ENCODE measurements around the gene SPATS2.
A peak's percentile ranks its signal among the peaks of the same experiment; 100 is the strongest.

SPATS2 gene

DNA sequence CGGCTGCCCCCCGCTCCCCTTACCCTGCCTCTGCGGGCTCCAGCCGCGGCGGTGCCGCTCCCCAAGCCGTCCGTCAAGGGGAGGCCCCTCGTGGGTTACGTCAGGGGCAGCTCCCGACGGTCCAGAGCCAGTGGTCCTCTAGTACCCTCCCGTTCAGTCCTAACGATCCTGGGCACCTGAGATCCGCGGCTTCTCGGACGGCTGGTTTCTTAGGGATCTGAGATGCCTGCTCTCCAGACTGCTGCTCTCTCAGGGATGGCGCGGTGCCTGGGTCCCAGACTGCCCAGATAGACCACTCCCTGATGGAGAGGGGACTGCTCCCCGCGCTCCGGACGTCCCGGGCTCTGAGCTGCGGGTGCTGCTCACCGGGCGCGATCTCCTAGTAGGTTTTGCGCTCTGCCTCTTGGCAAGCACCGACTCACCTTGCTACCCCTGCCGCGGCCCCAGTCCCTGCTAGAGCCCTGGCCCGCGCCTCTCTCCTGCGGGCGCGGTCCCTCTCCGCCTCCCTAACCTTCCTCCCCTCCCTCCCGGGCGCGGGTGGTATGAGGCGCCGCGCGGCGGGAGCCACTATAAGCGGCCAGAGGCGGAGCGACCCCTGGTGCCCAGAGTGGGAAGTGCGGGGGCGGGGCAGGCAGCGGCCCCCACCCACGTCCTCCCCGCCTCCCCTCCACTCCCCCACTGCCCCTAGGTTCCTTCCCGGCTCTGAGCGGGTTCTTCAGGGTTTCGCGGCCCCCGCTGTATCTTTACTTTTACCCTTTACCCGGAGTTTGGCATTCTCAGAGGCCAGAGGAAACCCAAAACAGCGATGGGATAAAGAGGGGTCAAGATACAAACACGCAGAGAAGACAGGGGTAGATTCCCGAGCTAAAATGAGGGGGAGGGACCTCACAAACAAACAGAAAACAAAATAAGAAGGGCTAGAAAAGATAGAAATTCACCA is 30.3 kb upstream of the SPATS2 start, which contains the start of gene C1QL4:
Gene C1QL4, minus strand, starts transcription at position 544 of the 940 bp plus-strand sequence. CDS start 711 bp downstream, outside the sequence.
- DNase-seq = peak; percentile 61

DNA sequence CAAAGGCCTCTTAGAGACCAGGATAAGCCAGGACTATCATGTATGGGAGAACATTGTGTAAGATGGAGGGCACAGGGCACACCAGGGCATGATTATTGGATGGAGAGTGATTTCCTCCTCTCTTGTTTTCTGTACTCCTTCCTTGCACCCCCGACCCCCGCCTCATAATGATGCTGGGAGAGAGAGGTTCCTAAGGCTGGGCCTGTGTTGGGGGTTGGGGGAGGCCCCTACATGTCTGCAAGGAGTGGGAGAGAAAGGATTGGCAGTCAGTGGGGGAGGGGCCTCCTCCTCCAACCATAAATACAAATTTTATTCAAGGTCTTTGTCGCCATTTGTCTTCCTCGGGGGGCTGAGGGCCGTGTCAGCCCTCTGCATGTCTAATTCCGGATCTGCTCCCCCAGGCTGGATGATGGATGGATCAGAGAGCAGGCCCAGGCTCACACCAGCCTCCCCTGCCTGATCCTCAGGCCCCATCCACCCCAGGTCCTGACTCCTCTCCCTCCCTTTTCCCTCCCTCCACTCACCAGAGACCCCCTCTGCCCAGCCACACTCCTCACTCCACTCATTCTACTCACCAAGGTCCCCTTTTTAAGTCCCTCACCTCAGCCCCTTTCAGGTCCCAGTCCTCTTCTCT is 28.3 kb upstream of the SPATS2 start:
- no peak for DNase-seq

DNA sequence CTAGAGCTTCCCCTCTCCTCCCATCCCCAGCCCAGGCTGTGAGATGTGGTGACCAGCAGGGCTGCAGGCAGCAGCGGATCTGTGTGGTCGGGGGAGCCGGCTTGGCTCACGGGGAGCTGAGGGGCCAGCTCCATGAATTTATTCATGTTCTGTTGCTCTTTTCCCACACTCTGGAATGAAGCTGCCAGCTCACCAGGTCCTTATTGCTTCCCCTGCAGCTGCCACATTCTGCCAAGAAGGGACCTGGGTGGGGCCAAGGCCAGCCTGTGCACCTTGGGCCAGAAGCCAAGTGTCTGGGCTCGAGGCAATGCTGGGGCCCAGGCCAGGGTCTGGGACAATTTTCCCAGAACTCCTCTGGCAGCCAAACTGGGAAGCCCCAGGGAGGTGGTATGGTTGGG is 27.8 kb upstream of the SPATS2 start:
- no peak for DNase-seq

DNA sequence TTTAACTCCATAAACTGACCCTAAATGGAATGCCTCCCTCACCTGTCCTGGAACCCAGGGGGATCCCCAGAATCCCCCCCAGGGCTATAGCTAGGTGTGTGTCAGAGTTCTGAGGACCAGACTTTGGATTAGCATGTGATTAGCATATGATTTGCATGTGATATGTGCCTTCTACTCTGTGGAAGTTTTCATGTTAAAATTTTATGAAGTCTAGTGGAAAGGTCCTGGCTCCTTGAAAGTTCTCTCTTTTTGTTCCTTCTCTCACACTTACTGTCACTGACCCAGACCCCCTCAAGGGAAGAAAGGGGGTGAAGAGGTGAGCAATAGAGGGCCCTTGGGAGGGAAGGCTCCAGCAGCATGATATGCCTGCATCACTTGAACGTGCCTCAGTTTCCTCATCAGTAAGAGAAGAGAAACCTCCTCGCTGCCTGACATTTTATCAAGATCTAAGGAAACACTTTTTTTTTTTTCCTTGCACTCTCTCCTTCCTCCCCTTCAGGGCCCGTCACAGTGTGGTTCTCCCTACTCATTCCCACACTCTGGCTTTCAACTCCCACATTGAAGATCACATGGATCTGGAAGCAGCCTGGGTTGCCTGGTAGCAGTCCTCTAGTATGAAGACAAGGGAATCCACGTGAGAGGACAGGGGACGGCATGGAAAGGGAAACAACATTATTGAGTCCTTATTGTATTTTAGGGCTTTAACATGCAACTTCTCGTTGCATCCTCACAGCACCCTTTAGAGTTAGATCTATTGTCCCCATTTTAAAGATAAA is 27.0 kb upstream of the SPATS2 start:
- no peak for DNase-seq

DNA sequence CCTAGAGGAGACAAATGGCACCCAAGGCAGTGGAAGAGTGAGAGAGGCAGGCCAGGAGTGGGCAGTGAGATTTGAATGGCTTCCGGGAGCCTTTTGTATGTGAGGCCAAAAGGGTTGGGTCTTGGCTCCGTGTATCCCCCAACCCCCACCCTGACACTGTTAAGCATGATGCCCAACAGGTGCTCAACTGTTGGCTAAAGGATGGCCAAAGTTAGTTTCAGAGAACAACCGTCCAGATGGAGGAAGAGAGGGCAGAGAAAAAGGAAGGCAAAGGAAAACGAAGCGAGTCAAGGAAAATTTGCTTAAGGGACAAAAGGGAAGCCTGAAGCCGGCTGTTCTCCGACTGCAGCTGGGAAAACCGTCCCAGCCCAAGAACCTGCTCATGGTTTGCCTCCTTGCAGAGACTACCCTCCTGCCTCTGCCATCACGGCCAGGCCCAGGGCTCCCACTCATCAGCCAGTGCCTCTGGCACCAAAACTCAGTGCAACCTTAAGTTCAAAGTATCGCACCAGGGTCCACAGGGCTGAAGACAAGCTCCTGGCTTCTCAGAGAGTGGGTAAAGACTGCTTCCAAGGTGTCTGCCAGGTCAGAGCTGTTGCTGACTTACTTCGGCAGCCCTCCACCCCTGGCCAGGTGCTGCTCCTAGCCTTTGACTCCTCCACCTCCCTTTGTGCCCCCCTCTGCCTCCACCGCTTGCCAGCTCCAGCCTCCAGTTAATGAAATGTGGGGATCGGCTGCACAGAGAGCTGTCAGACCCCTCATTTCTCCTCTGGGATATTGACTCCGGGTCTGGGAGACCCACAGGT is 26.1 kb upstream of the SPATS2 start:
- no peak for DNase-seq

DNA sequence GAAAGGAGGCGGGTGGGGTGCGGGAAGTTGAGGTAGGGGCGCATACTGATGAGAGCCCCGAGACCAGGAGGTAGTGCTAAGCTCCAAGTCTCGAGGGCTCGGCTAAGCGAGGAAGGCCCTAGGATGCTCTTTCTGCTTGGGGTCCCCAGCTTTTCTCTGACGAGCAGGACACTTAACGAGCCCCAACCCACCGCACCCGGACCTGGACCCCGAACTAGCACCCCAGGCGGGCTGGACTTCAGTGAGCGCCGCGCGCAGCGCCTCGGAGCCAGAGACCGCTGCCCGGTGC is 25.5 kb upstream of the SPATS2 start:
- DNase-seq = no peak

DNA sequence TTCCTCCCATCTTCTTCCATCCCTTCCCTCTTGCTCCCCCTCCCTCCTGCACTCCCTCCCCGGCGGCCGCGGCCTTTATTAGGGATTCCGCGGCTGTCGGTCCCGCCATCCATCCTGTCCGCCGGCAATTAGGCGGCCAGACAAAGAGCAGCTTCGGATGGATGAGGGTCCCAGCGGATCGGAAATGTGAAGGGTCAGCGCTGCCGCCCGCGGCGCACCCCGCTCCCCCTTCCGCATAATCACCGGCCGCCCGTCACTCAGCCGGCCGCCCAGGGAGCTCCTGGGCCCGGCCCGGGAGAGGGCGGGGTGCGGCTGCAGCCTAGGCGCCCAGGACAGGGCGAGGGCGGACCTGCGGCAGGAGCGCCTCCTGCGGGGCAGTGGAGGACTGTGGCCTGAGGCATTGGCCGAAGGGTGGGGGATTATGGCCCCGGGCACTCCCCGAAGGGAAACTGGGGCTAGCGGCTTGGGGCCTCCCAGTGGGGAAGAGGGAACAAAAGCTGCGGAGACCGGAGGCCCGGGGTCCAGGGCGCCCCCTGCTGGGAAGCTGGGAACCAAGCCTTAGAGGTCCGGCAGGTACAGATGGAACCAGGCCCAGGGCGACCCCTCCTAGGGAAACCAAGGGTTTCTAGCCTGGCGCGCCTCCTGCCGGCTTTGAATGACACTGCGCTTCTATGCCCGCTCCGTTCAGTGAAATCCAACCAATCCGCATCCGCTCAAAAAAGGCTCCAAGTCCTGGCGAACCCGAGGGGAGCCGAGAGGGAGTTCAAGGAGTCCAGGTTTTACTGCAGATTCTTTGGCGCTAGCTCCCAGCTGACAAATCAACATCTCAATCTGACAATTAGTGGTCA is 25.0 kb upstream of the SPATS2 start:
- peak; percentile 88 for DNase-seq

DNA sequence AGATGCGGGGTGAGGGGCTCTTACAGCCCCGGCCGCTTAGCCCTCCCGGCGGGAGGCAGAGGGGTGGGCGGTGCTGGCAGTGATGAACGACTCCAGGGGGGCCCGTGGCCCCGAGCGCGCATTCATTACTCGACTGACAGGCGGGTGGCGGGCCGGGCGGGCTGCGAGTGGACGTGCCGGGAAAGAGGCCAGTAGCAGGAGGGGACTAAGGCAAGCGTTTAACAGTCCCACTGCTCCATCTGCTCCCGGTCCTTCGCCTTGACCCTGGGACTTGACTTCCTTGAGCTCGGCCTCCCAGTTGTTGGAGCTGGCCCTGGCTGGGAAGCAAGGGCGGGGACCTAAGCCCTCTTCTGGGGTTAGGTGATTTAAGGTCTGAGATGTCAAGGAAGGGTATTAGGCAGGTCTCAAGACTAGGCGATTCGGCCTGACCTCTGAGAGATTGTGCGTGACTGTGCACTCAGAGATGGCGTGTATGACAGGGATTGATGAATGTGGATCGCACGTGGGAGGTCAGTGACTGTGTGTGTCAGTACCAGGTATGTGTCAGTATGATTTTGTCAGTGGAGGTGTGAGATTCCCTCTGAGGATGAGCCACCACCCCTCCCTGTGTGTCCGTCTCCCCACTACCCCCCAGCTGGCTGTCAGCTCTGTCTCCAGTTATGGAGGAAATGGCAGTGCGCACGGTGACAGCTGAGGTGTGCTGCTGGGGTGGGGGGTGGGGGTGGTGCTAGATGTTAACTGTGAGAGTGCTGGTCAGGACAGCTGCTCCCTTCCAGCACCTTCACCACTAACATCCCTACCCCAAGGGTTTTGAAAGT is 24.1 kb upstream of the SPATS2 start:
- no peak for DNase-seq

DNA sequence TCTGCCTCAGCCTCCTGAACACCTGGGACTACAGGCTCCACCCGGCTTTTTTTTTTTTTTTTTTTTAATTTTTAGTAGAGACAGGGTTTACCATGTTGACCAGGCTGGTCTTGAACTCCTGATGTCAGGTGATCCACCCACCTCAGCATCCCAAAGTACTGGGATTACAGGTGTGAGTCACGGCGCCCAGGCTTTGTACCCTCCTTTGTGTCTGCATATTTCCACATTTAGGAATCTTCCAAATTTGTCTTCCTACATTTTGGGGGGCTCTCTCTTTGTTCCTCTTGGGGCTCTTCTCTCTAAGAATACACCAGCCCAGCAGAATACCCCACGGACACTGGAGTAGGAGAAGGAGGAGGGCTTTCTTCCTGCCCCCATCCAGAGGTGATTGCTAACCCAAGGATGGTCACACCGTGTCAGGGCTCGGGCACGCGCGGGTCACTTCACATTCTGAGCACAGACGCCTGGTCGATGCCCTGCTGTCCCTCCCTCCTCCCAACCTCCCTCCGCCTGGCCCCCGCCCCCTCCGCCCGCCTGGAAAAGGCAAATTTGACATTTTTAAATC is 22.7 kb upstream of the SPATS2 start:
- no peak for DNase-seq

DNA sequence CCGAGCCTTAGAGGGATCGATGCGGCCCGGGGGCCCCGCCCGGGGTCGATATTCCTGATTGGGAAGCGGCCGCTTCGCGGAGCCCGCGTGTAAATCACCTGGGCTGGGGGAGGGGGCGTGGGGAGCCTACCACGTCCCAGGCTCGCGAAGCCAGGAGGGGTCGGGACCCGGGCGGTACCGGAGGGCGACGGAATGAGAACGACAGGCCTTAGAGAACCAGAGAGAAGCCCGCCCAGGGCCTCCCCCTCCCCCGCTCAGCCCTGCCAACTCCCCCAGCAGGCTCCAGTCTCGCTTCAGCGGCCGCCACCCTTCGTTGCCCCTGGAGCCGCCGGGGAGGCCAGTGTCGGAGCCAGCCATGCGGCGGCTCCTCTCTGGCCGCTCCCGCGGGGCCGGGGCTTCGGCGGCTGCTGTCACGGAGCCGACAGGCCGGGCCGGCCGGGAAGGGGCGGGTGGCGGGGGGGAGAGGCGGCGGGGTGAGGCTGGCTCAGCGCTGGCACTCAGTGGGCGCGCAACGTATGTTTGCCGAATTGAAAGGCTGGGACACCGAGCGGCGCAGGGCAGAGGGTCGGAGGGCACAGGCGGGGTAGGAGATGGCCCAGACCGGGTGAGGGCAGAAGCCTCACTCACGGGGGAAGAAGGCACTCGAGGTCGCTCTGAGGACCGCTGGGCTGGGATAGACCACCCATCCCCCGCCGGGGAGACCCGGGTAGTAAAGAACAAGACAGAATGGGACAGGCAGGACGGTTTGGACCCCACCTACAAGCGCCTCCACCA is 22.0 kb upstream of the SPATS2 start:
- DNase-seq = peak; percentile 16

DNA sequence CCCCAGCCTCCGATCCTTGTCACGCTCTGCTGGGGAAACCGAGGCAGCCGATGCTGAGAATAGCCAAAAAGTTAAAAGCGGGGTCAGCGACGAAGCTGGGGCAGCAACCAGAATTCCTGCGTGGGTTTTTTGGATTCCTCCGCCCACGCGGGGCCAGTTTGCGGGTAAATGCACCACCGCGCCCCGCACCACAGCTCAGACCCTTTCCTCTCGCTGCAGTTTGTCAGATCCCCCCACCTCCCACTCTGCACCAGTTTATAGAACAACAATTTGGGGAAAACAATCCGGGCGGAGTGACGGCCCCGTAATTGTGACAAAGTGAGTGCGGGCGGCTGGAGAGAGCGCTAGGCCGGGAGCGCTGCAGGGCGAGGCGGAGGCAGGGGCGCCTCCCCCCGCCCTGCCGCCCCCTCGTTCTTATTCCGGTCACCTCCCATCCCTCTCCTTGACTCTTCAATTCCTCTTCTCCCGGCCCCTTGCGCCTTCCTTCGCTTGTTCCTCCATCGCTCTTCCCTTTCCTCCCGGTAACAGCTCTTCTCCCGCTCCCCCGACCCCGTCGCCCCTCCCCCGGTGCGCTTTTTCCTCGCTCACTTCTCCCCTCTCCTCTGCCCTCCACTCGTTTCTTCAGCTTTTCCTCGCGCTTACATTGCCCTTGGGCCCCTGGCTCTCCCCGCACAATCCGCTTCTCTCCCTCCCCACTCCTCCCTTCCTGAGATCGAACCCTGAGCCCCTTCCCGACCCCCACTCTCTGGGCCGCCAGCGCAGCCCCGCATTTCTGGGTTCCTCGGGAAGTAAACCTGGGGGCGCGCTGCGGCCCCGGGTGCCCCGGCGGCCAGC is 21.2 kb upstream of the SPATS2 start:
- no peak for DNase-seq

DNA sequence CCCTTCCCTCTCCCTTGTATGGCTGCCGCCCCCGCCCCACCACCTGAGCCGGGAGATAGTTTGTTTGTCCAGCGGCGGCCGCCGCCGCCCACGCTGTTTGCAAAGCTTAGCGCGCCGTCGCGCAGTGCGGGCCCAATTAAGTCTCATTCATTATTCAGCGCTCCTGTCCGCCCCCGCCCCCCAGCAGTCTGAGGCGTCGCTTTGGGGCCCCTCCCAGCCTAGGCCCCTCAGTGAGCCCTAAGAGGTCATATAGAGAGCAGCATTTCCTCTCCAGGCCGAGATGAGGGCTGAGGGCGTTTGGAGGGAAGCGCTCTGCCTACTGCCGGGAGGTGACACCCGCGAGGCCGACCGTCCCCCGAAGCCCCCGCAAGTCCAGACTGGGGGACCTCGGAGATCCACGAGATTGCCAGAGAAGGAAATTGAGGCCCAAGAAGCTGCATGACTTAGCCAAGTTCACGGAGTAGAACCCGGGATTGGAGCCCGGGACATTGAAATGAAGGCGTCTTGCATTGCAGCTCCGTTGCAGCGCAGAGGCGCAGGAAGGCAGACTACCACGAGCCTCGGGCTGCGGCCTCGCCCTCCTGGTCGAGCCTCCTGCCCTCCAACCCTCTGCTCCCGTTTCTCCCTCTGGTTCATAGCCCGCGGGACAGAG is 20.5 kb upstream of the SPATS2 start, which contains the start of gene DNAJC22:
Gene DNAJC22, plus strand, starts transcription at position 230 of the 652 bp plus-strand sequence. CDS start 1,985 bp downstream, outside the sequence.
- DNase-seq = no peak

DNA sequence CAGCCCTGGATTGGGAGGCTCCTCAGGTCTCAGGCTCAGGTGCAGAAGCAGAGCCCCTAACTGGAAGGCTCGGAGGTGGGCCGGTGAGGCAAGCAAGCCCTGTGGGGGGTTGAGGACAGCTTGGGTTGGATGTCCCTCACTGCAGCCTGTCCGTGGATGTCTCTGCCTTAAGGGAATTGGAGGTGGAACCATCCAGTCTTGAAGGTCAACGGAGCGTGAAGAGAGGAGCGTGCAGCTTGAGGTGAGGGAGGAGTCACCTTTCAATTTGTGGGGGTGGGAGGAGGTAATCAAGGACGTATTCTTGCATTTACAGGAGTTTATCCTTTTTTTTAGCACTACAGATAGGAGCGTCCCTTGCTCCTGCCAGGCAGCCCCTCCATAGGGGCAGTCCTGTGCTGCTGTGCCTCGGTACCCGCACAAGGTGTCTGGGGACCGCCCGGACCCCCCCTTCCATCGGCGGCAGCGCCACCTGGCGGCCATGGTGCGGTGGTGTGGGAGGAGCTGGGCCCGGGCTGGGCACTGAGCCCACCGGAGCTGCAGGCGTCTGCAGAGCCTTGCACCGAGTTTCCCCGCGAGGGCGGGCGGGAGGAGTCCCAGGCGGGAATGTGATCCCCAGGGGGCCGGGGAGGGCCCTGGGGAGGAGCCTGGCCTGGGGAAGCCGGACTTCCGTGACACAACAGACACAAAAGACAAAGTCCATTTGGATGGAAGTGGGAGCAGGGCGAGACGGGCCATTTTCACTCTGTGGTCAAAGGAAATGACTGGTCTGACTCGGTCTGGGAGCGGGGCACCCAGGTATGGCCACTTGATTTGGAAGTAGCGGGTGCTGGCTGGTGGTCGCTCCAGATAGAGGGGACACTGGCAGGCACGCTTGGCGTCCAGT is 19.7 kb upstream of the SPATS2 start:
- DNase-seq = peak; percentile 38

DNA sequence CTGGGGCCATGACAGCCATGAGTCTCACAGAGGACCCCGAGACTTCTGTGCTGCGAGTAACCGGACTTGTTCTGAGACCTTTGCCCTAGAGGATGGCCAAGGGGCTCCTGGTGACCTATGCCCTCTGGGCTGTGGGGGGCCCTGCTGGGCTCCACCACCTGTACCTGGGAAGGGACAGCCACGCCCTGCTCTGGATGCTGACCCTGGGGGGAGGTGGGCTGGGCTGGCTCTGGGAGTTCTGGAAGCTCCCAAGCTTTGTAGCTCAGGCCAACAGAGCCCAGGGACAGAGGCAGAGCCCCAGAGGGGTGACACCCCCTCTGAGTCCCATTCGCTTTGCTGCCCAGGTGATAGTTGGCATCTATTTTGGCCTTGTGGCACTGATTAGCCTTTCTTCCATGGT is 18.5 kb upstream of the SPATS2 start:
- no peak for DNase-seq

DNA sequence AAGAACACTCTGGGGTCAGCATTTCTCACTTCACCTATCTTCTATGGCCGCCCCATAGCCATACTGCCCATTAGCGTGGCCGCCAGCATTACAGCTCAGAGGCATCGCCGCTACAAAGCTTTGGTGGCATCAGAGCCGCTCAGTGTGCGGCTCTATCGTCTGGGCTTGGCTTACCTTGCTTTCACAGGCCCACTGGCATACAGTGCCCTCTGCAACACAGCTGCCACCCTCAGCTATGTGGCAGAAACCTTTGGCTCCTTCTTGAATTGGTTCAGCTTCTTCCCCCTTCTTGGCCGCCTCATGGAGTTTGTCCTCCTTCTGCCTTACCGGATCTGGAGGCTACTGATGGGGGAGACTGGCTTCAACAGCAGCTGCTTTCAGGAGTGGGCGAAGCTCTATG is 18.0 kb upstream of the SPATS2 start:
- DNase-seq = no peak

DNA sequence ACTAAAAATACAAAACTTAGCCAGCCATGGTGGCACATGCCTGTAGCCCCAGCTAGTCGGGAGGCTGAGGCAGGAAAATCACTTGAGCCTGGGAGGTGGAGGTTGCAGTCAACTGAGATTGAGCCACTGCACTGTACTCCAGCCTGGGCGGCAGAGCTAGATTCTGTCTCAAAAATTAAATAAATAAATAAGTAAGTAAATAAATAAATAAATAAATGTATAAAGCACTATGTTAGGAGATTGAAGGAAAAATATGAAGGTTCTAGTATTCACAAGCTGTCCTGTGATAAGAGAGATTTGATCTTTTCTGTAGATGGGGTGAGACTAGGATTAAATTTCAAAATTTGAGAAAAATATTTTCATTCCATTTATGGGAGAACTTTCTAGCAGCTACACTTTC is 14.9 kb upstream of the SPATS2 start:
- no peak for DNase-seq

DNA sequence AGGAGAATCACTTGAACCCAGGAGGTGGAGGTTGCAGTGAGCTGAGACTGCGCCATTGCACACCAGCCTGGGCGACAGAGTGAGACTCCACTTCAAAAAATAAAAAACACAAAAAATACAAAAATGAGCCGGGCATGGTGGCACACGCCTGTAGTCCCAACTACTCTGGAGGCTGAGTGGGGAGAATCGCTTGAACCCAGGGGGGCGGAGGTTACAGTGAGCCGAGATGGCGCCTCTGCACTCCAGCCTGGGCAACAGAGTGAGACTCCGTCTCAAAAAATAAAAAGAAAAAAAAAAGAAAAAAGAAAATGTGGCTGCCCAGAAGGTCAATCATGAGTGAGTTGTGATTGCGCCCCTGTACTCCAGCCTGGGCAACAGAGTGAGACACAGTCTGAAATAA is 11.3 kb upstream of the SPATS2 start:
- no peak for DNase-seq
